ENCODE results near the gene HRH2.

Gene HRH2

DNA sequence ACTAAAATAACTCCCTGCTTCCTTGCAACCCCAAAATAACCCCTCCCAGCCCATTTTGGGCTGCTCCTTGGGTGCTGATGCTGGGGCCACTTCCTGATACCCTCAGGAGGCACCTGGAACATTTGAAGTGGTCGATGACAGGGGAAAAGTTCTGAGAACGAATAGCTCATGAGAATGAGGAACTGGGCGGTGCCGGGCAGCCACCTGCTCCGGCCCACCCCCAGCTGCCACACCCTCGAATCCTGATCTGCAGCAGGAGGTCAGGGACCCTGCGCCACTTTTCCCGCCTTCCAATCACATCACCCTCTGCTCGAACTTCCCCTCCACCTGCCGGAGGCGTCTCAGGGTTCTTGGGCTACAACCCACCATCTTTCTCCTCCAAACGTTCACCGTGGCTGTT is 19.7 kb downstream of the HRH2 start:
- DNase-seq (ENCODE audit: low read depth): no peak

GRCh38 chr5:175678074-175678473 is 20.2 kb downstream of the HRH2 start:
- no peak for DNase-seq (ENCODE audit: low read depth)

DNA sequence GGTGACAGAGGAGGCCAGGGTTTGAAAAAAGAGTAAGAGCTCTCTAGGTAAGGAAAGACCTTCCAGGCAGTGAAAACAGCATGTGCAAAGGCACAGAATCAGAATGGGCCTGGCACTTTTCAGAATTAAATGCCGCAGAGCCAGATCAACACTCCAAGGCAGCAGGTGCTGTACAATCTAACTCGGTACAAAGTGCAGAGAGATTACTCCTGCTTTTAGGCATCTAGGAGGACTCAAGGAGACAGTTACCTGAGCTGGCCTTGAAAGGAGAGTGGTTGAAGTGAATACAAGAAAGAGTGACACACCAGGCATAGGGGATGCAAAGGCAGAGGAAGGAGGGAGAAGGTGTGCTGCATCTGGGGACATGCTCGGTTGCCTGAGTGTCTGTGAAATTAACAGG is 21.5 kb downstream of the HRH2 start:
- DNase-seq (ENCODE audit: low read depth): no peak

GRCh38 chr5:175680020-175680419 is 22.1 kb downstream of the HRH2 start:
- DNase-seq (ENCODE audit: low read depth): no peak

GRCh38 chr5:175680463-175680862 is 22.6 kb downstream of the HRH2 start:
- DNase-seq (ENCODE audit: low read depth): no peak

DNA sequence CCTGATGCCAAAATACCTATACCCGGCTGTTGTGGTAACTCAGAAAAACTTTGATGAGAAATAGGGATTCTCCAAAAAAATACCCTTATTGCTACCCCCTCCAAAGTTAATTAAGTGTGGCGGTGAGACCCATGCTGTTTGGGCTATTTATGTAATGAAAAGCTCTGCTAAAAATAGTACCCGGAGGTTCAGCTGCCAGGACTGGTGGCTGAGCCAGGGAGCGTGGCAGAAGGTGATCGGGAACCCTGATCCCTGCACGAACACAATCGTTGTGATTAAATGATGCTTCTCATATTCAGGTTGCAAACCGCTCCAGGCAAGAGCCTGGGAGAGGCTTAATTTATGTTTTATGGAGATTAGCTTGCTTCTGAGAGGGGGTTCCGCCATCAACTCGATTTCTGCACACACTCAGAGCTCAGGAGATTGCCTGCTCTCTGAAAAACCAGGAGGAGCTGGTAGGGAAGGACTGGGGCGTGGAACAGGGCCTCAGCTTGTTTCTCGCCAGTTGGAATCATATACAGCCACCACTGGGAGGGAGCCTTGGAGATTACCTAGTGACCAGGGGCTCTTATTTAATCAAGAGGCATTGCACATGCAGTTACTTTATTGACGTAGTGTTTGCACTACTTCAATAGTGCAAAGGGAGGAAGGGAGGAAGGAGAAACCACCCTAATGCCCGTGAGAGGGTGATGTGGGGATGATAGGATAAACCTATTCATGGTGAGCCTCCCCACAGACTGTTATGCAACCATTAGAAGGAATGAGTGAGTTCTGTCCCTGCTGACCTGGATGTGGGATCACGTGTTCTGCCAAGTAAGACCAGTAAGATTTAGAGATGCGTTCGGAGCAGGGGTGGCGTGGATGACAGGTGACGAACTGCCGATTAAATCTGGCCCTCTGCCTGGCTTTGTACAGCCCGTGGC is 23.4 kb downstream of the HRH2 start:
- DNase-seq (ENCODE audit: low read depth): no peak

- no peak for DNase-seq (ENCODE audit: low read depth)
Observed at GRCh38 chr5:175681968-175682340, 24.1 kb downstream of the HRH2 start.

DNA sequence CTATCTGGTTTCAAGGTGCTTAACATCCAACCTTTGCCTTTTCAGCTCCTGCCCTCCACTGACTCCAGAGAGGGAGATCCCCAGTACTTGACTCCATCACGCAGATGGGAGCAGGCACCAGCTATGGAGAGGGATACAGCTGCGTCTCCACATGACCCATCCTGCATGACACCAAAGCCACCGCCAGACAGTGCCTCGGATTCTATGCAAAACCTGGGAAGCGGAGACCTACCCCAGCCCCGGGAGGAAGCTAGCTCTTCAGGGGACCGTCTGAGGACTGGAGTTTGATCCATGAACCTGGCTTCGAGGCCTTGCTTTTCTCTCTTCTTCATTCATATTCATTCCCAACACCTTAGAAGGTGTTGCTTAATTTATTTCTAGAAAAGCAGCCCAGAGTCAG is 24.8 kb downstream of the HRH2 start:
- no peak for DNase-seq (ENCODE audit: low read depth)

- no peak for DNase-seq (ENCODE audit: low read depth)
Observed at GRCh38 chr5:175683231-175683630, 25.4 kb downstream of the HRH2 start.

DNA sequence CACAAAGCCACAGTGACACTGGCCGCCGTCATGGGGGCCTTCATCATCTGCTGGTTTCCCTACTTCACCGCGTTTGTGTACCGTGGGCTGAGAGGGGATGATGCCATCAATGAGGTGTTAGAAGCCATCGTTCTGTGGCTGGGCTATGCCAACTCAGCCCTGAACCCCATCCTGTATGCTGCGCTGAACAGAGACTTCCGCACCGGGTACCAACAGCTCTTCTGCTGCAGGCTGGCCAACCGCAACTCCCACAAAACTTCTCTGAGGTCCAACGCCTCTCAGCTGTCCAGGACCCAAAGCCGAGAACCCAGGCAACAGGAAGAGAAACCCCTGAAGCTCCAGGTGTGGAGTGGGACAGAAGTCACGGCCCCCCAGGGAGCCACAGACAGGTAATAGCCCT is 26.1 kb downstream of the HRH2 start:
- no peak for DNase-seq (ENCODE audit: low read depth)

GRCh38 chr5:175684931-175685330 is 27.1 kb downstream of the HRH2 start:
- no peak for DNase-seq (ENCODE audit: low read depth)

- no peak for DNase-seq (ENCODE audit: low read depth)
Observed at GRCh38 chr5:175685701-175686350, 28.0 kb downstream of the HRH2 start.

- DNase-seq (ENCODE audit: low read depth): no peak
Observed at GRCh38 chr5:175686396-175686795, 28.5 kb downstream of the HRH2 start.

GRCh38 chr5:175686826-175687225 is 29.0 kb downstream of the HRH2 start:
- DNase-seq (ENCODE audit: low read depth): no peak

GRCh38 chr5:175687231-175687701 is 29.4 kb downstream of the HRH2 start:
- DNase-seq (ENCODE audit: low read depth): no peak

- no peak for DNase-seq (ENCODE audit: low read depth)
Observed at GRCh38 chr5:175688352-175689146, 30.7 kb downstream of the HRH2 start.

- DNase-seq (ENCODE audit: low read depth): no peak
Observed at GRCh38 chr5:175689147-175689991, 31.5 kb downstream of the HRH2 start.

GRCh38 chr5:175690025-175690424 is 32.2 kb downstream of the HRH2 start:
- DNase-seq (ENCODE audit: low read depth): no peak

GRCh38 chr5:175690586-175690985 is 32.7 kb downstream of the HRH2 start:
- DNase-seq (ENCODE audit: low read depth): no peak

DNA sequence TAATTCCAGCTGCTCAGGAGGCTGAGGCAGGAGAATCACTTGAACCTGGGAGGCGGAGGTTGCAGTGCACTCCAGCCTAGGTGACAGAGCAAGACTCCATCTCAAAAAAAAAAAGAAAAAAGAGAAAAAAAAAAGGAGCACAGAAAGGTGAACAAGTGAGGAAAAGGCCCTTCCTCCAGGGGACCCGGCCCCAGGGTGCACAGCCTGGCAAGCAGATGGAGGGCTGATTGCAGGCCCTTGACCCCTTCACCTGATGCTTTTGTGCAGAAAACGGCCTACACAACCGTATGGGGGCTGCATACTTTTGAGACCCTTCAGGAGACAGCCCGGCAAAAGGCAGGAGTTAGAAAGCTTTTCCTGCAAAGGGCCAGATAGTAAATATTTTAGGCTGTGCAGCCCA is 33.9 kb downstream of the HRH2 start:
- no peak for DNase-seq (ENCODE audit: low read depth)

- no peak for DNase-seq (ENCODE audit: low read depth)
Observed at GRCh38 chr5:175692235-175692995, 34.5 kb downstream of the HRH2 start.
